Activated T-helper 2 cell treated with anti-CD3 and anti-CD28 coated beads, Interferon-gamma antibody, Interleukin-2, Interleukin-4, amounts not matched to agents 10 μg/mL and 5 μg/mL and 100 μg/mL, durations not matched to agents 14 hours and 24 hours and 36 hours (primary cell): ENCODE measurements around the gene SH2D1A. TPM values are rescaled to one million over a fixed set of nuclear protein-coding genes. Genes with fewer than 3 reads are reported as not detected.

Experiments used
- DNase-seq: peaks from one replicate; pipeline ENCODE4 v3.0.0; 2021; ENCODE audit warnings: low spot score
- H3K27ac Mint-ChIP-seq: one replicate; pipeline ENCODE4 v1.8.0; 2021; ENCODE audit warnings: mixed read lengths
- H3K27me3 Mint-ChIP-seq: one replicate; pipeline ENCODE4 v1.8.0; 2021; ENCODE audit warnings: low read depth, mixed read lengths
- H3K36me3 Mint-ChIP-seq: one replicate; pipeline ENCODE4 v1.8.0; 2021; ENCODE audit warnings: low read depth, mixed read lengths
- H3K4me1 Mint-ChIP-seq: one replicate; pipeline ENCODE4 v1.8.0; 2021; ENCODE audit warnings: low read depth, mixed read lengths
- H3K4me3 Mint-ChIP-seq: one replicate; pipeline ENCODE4 v1.8.0; 2021; ENCODE audit warnings: low read depth, mild to moderate bottlenecking, moderate library complexity, mixed read lengths
- H3K9me3 Mint-ChIP-seq: one replicate; pipeline ENCODE4 v1.8.0; 2021; ENCODE audit warnings: mixed read lengths
- intact Hi-C: fragments of 100-400 bp; cut with micrococcal nuclease; formaldehyde crosslinking; loops from one replicate; pipeline ENCODE4 v1.15.1; 2023
- total RNA-seq: library from RNA; stranded (reverse); gene quantifications from 2 replicates; pipeline ENCODE4 v1.2.3, GENCODE V29; 2022

Gene SH2D1A
- total RNA-seq, 1 donor from 2014 or later, result 57.7 TPM

DNA sequence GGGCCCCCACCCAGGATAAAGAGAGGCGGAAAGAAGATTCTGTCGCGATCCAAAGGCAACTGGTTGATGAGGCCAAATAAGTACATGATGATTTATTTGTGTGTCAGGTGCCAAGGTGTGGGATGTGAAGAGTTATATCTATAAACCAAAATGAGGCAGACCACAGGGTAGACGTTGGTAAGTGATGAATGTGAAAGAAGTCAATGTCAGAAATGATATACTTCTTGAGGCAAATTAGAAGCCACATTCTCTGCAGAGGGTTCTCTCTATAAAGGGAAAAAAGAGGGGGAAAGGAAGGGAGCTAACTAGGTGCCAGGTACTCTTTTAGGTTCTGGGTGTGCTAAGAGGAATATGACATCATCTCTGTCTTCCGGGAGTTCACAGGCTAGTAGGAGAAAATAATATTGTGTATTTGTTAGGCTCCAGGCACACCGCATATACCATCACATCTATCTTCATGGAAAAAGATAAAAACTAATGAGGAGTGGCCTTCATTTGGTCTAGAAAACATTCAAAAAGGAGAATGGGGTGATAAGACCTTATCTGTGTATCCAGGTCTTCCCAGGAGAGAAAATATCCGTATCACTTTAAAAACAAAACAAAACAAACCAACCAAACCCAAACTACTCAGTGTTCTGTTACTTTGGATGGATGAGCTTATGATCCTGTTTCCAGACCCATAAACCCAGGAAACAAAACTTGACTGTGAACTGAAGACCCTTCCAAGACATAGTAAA, 4.8 kb upstream of the SH2D1A start:
- DNase-seq, result no peak
- Mint-ChIP-seq H3K27ac (peak overlapping the region; percentile 77), H3K4me3 (no peak overlapping the region), H3K36me3 (no peaks in the 10 kb centered on the region), H3K4me1 (peaks cover 50% of the 10 kb centered on the region), H3K27me3 (no peaks in the 10 kb centered on the region), H3K9me3 (no peaks in the 10 kb centered on the region)
- intact Hi-C loops, result loop anchor here (1.0 to 10.0 kb wide), 4 partner anchors 17 to 953 kb away; no protein-coding TSS in a partner anchor

GRCh38 chrX:124342174-124342867, 4.0 kb upstream of the SH2D1A start:
- H3K36me3 Mint-ChIP-seq, result no peaks in the 10 kb centered on the region
- peak overlapping the region; percentile 21 for H3K4me3 Mint-ChIP-seq
- DNase-seq, result no peak
- no peaks in the 10 kb centered on the region for H3K27me3 Mint-ChIP-seq
- peaks cover 50% of the 10 kb centered on the region for H3K4me1 Mint-ChIP-seq
- H3K9me3 Mint-ChIP-seq, result no peaks in the 10 kb centered on the region
- intact Hi-C loops, result loop anchor here (1.0 to 10.0 kb wide), 4 partner anchors 16 to 952 kb away; no protein-coding TSS in a partner anchor
- peak overlapping the region; percentile 77 for H3K27ac Mint-ChIP-seq

DNA sequence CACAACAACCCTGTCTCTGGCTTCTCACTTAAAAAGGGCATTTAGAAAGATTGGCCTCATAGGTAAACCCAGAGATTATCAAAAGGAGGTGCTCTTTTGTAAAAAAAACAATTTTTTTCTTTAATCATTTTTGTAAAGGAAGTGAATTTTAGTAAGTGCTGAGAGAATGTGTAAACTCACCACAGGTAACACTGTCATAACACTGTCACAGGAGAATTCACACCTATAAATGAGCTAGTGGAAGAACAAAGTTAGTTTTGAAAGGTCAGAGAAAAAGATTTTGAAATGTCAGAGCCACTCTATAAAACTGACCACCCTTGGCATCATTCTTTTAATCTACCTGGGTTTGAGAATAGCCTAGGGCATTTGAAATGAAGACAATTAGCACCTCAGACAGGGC, 3.3 kb upstream of the SH2D1A start:
- no peak overlapping the region for H3K4me3 Mint-ChIP-seq
- H3K27me3 Mint-ChIP-seq, result no peaks in the 10 kb centered on the region
- H3K27ac Mint-ChIP-seq, result peak overlapping the region; percentile 77
- intact Hi-C loops, result loop anchor here (2.0 to 10.0 kb wide), 3 partner anchors 16 to 952 kb away; no protein-coding TSS in a partner anchor
- H3K4me1 Mint-ChIP-seq, result peaks cover 50% of the 10 kb centered on the region
- no peak for DNase-seq
- H3K36me3 Mint-ChIP-seq, result peaks cover 1% of the 10 kb centered on the region
- H3K9me3 Mint-ChIP-seq, result no peaks in the 10 kb centered on the region

GRCh38 chrX:124344246-124344645, 2.1 kb upstream of the SH2D1A start:
- H3K27ac Mint-ChIP-seq, result peak overlapping the region; percentile 85

DNA sequence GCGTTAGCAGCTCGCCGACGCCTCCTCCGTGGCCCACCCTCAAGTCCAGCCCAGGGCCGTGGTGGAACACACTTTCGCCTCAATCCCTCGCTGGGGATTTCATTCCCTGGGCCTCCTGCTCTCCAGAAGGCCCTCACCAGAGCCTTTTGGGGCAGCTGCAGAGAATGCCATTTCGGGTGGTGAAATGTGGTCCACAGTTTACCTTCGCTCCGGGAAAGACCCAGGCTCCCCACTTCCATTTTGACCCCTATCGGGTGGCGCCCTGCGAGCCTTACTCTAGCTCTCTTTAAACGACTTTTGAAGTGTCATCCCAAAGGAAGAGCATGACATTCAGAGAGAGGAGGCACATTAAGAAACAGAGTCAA, 496 bp downstream of the SH2D1A start:
- no peak for DNase-seq
- Mint-ChIP-seq H3K9me3 (no peaks in the 10 kb centered on the region), H3K36me3 (peaks cover 16% of the 10 kb centered on the region), H3K27ac (peak overlapping the region; percentile 99), H3K4me3 (peak overlapping the region; percentile 94), H3K27me3 (no peaks in the 10 kb centered on the region), H3K4me1 (peaks cover 43% of the 10 kb centered on the region)
- intact Hi-C loops, result loop anchor here (1.0 to 10.0 kb wide), 6 partner anchors 65 to 948 kb away; partner anchors contain the start of gene STAG2

More at GRCh38 chrX:124344246-124344645, 2.1 kb upstream of the SH2D1A start:
- Mint-ChIP-seq H3K27me3 (no peaks in the 10 kb centered on the region), H3K9me3 (no peaks in the 10 kb centered on the region), H3K4me1 (peaks cover 51% of the 10 kb centered on the region), H3K36me3 (peaks cover 7% of the 10 kb centered on the region), H3K4me3 (peak overlapping the region; percentile 38)
- no peak for DNase-seq
- intact Hi-C loops, result loop anchor here (10.0 kb wide), 2 partner anchors 489 to 951 kb away; no protein-coding TSS in a partner anchor

DNA sequence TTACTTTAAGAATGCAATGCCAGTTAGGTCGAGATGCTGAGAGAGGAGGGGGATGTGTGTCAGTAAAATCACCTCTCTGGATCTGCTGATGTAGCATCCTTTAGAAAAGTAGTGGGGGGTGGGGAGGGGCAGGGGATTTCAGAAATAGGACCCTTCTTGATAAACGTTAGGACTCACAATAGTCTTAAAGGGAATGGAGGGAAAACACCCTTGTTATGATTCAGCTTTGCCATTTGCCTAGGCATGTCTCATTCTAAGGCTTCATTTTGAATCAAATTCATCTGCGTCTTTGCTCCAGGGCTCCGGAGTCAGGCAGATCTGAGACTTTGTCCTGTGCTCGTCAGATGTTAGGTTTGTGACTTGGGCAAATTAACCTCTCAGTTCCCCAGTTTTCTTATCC, 879 bp downstream of the SH2D1A start:
- Mint-ChIP-seq H3K36me3 (peaks cover 18% of the 10 kb centered on the region), H3K27ac (peak overlapping the region; percentile 99), H3K4me1 (peaks cover 41% of the 10 kb centered on the region), H3K4me3 (peak overlapping the region; percentile 94), H3K27me3 (no peaks in the 10 kb centered on the region), H3K9me3 (no peaks in the 10 kb centered on the region)
- intact Hi-C loops, result loop anchor here (1.0 to 10.0 kb wide), 6 partner anchors 65 to 948 kb away; partner anchors contain the start of gene STAG2
- DNase-seq, result no peak

GRCh38 chrX:124348182-124348581, 1.8 kb downstream of the SH2D1A start:
- peak overlapping the region; percentile 94 for H3K4me3 Mint-ChIP-seq
- intact Hi-C loops, result loop anchor here (5.0 to 10.0 kb wide), 3 partner anchors 66 to 947 kb away; no protein-coding TSS in a partner anchor
- H3K36me3 Mint-ChIP-seq, result peaks cover 24% of the 10 kb centered on the region
- H3K9me3 Mint-ChIP-seq, result no peaks in the 10 kb centered on the region
- no peaks in the 10 kb centered on the region for H3K27me3 Mint-ChIP-seq
- DNase-seq, result no peak
- peaks cover 40% of the 10 kb centered on the region for H3K4me1 Mint-ChIP-seq
- peak overlapping the region; percentile 99 for H3K27ac Mint-ChIP-seq

DNA sequence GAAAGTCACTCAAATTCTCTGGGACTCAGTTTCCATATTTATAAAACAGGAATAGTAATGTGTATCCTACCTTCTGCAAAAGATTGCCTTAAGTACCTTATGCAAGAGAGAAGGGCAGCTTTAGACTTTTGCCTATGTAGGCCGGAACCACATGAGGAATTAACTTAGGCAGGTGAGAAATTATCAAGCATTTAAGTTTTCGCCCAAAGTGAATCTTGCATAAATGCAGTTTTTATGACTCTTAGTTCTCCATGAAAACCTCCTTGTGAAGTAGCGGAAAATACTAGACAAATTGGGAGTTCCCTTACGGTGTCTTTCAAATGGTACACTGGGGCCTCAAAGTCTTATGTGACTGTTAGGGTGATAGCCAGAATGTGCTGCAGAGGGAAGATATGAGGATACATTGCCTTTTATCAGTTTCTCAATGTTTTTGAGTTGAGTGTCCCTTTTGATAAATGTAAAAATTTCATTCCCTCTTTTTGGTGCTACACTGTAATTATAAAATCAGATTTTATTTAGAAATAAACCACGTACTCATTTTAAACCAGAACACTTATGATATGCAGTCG, 2.6 kb downstream of the SH2D1A start:
- Mint-ChIP-seq H3K4me1 (peaks cover 37% of the 10 kb centered on the region), H3K4me3 (peak overlapping the region; percentile 94), H3K27ac (peak overlapping the region; percentile 99), H3K36me3 (peaks cover 29% of the 10 kb centered on the region), H3K9me3 (no peaks in the 10 kb centered on the region), H3K27me3 (no peaks in the 10 kb centered on the region)
- intact Hi-C loops, result loop anchor here (5.0 to 10.0 kb wide), 3 partner anchors 67 to 946 kb away; no protein-coding TSS in a partner anchor
- DNase-seq, result no peak

DNA sequence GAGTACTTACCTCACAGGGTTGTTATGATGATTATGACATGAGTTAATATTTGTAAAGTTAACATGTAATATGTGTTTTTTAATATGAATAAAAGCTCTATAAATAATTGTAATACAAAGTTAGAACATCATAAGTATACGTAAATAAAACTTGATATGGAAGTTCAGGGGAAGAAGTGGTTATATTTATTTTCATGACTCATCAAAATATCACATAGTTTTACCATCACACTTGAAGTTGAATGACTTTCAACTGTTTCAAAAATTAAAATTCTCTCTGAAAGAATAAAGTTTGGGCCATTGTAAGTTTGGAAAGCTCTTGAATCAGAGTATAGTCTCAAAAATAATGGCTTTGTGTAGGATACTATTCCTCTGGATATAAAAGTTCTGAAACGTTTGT, 8.3 kb downstream of the SH2D1A start:
- intact Hi-C loops, result loop anchor here (10.0 kb wide), 1 partner anchor 260 kb away; no protein-coding TSS in a partner anchor
- Mint-ChIP-seq H3K27me3 (no peaks in the 10 kb centered on the region), H3K9me3 (peaks cover 4% of the 10 kb centered on the region), H3K27ac (peak overlapping the region; percentile 83), H3K36me3 (peaks cover 53% of the 10 kb centered on the region), H3K4me3 (peak overlapping the region; percentile 73), H3K4me1 (peaks cover 47% of the 10 kb centered on the region)
- DNase-seq, result no peak

DNA sequence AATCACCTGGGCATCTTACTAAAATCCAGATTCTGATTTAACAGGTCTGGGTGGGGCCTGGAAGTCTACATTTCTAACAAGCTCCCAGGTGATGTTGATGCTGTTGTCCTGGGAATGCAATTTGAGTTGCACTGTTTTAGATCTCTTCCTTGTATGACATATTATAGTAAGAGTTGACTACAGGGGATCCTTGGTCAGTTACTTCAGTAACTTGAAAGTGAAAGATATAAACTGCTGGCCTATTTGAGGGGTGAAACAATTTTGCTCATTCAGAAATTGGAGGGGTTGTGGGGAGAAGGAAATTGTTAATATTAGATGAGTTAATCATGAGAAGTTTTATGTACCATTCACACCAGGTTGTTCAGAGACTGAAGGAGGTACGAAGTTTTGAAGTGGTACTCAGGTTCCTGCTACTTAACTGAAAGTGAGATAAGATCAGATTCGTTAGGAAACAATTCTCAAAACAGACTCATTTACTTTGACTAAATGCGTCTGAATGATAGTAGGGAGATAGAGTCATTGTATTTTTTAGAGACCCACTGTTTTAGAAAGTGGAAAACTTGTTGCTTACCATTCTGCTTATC, 12.5 kb downstream of the SH2D1A start:
- H3K4me3 Mint-ChIP-seq, result peak overlapping the region; percentile 61
- peaks cover 51% of the 10 kb centered on the region for H3K4me1 Mint-ChIP-seq
- peaks cover 51% of the 10 kb centered on the region for H3K36me3 Mint-ChIP-seq
- H3K27ac Mint-ChIP-seq, result peak overlapping the region; percentile 84
- H3K27me3 Mint-ChIP-seq, result no peaks in the 10 kb centered on the region
- intact Hi-C loops, result loop anchor here (1.0 to 10.0 kb wide), 4 partner anchors 16 to 264 kb away; no protein-coding TSS in a partner anchor
- no peak for DNase-seq
- H3K9me3 Mint-ChIP-seq, result peaks cover 4% of the 10 kb centered on the region

- Mint-ChIP-seq H3K36me3 (peaks cover 42% of the 10 kb centered on the region), H3K27ac (peak overlapping the region; percentile 84), H3K27me3 (no peaks in the 10 kb centered on the region), H3K9me3 (peaks cover 1% of the 10 kb centered on the region), H3K4me3 (peak overlapping the region; percentile 13), H3K4me1 (peaks cover 41% of the 10 kb centered on the region)
- no peak for DNase-seq
- intact Hi-C loops, result loop anchor here (5.0 kb wide), 1 partner anchor 80 kb away; no protein-coding TSS in a partner anchor
These were observed 15.7 kb downstream of the SH2D1A start for GRCh38 chrX:124362072-124362471.

DNA sequence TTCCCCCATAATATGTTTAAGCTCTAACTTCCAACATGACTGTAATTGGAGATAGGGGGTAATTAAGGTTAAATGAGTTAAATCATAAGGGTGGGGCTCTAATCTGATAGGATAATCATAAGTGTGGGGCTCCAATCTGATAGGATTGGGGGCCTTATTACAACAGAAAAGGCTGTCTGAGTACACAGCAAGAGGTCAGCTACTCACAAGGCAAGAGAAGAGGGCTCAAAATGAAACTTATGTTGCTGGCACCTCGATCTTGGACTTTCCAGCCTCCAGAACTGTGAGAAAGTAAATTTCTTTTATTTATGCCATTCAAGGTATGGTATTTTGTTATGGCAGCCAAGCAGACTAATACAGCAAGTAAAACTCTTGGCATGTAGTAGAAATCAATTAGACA, 16.4 kb downstream of the SH2D1A start:
- peaks cover 43% of the 10 kb centered on the region for H3K36me3 Mint-ChIP-seq
- H3K27me3 Mint-ChIP-seq, result no peaks in the 10 kb centered on the region
- no peaks in the 10 kb centered on the region for H3K9me3 Mint-ChIP-seq
- peak overlapping the region; percentile 84 for H3K27ac Mint-ChIP-seq
- peaks cover 40% of the 10 kb centered on the region for H3K4me1 Mint-ChIP-seq
- no peak for DNase-seq
- intact Hi-C loops, result loop anchor here (5.0 kb wide), 1 partner anchor 80 kb away; no protein-coding TSS in a partner anchor
- H3K4me3 Mint-ChIP-seq, result no peak overlapping the region
